HG02884 (cell line): ENCODE results near the gene CYP2U1.

ENCODE experiments used
- ATAC-seq: cut with Tn5 transposase; IDR thresholded peaks from one replicate; pipeline ENCODE4 v1.9.1; 2021; ENCODE audit warnings: mild to moderate bottlenecking, moderate library complexity; ENCODE audit not compliant: unreplicated experiment

Gene CYP2U1

GRCh38 chr4:107978716-107979451 is 47.5 kb downstream of the CYP2U1 start:
- no peak for ATAC-seq

DNA sequence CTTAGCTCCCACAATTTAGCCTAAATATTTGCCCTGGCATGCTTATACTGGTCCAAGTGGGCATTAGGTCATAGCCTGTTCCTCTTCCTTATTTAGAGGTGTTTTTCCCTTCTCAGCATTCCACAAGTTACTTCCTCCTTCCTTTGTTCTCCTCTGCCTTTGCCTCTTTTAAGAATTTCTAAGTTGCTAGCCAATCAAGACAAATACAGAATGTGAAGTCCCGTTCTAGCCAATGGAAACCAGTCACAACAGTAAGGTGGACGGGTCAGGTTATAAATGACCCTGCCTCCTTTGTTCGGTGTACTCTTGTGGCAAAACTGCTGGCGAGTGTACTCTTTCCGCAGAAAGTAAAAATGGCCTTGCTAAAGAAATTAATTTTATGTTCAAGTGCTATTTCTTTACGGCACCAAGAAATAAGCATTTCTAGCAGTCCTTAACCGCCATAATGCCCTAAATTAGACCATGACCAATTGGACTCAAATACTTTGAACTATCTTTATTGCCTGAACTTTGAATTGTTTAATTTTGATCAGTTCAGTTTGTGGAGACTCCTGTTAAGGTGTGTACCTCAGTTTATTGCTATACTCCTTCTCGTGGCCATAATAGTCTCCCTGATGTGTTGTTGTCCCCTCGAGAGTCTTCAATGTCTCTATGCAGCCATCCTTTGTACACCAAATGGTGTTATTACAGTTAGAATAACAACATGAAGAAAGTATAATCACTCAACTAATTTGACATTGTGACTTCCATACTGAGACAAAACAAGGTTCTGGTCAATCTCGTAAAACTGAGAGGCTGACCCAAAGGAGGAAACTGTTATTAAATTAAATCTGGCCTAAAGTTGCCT is 56.8 kb downstream of the CYP2U1 start:
- ATAC-seq = no peak

GRCh38 chr4:107988763-107989035 is 57.4 kb downstream of the CYP2U1 start:
- ATAC-seq = no peak

- peak; percentile 16 for ATAC-seq
Observed at GRCh38 chr4:107989162-107989536, 57.8 kb downstream of the CYP2U1 start.

GRCh38 chr4:107989537-107990386 is 58.4 kb downstream of the CYP2U1 start, which contains the start of gene HADH:
HADH (plus strand) TSS chr4:107989889; CDS start chr4:107989933, 44 bp downstream.
- ATAC-seq = peak; percentile 91

DNA sequence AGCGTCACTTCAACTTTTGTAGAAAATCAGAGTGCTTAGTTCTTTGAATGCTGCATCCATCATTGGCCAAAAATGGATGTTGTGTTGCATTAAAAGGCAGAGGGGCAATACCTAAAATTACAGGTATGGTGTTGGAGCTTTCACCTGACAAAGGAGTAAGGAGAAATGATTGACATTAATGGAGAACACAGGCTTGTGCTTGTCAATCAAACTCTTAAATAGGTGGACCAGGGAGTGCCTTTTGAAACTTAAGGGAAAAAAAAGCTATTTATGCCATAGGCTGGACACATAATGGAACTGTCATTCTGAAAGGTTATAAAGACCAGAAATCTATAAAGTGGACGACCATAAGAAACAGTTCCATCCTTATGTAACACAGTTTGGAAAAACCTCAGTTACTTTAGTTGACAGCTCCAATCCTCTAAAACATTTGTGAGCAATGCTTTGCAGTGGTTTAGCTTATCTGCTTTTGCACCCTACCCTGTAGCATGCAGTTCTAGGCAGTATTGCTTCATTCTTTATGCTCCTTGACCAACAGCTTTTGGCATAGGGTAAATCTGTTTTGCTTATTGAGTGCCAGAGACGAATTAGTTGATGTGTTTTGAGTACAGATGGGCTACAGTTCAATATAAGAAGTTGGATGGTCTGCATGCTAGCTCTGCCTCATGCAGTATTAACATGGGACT is 60.7 kb downstream of the CYP2U1 start:
- ATAC-seq = no peak

GRCh38 chr4:107993969-107994368 is 62.6 kb downstream of the CYP2U1 start:
- peak; percentile 31 for ATAC-seq

DNA sequence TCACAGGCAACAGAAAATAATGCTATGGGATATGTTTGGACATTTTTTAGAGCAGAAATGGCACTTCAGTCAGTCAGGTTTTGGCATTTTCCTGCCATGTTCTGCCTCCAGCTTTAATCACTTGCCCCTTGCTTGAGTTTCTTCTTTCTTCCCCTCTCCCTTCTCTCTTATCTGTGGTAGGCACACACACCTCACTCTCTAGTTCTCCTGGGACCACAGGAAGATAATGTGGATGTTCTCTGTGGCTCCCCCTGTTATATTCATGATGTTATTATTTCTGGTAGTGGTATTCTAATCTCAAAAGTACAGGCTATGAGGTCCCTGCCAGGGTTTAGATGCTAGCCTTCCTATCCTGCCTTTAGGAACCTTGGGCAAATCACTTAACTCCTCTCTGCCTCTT is 63.5 kb downstream of the CYP2U1 start:
- no peak for ATAC-seq

- no peak for ATAC-seq
Observed at GRCh38 chr4:107996949-107997788, 65.8 kb downstream of the CYP2U1 start.

- ATAC-seq = no peak
Observed at GRCh38 chr4:107997794-107998193, 66.4 kb downstream of the CYP2U1 start.

DNA sequence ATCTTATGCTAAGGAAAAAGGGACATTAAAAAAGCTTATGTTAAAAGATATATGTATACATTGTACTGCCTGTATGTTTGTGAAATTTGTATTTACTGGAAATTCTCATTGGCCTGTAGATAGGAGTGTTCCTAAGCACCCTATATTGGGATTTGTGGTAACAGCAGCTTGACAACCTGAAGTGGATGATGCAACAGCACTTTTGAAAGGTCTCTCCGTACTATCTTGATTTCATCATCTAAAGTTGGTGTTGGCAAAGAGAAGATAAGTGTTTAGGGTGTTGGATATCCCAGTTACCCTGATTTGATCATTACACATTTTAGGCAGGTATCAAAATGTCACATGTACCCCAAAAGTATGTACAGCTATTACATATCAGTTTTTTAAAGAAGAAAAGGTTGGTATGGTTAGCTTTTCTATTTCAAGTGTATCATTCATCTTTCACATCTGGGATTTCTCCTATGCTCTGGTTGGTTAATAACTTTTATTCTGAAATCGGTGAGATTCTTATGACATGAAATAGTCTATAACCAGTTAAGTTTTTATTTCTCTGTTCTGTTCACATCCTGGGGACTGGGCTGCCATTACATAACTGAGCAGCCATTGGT is 68.7 kb downstream of the CYP2U1 start:
- ATAC-seq = no peak

- no peak for ATAC-seq
Observed at GRCh38 chr4:108001540-108002135, 70.3 kb downstream of the CYP2U1 start.
